Measurements from ENCODE around the gene GCK. TPM values are rescaled to one million over a fixed set of nuclear protein-coding genes. Genes with fewer than 3 reads are reported as not detected.
A peak's percentile ranks its signal among the peaks of the same experiment; 100 is the strongest.

GCK gene
- total RNA-seq, 3 donors from 2014 or later, result 0.17 TPM; not detected in 2

GRCh38 chr7:44107116-44107960 lies 81.9 kb downstream of the GCK start:
- ATAC-seq (no peak), DNase-seq (peak in 1 of 3 donors; percentile 16)
- intact Hi-C loops (cut with DNase I, micrococcal nuclease), result no loop called here
- H3K36me3 ChIP-seq (ENCODE audit: low read depth), result no peaks in the 10 kb centered on the region
- H3K4me3 ChIP-seq, result no peak overlapping the region
- no peak for TF ChIP-seq CTCF (IDR thresholded peaks at IDR 0.05)
- no peaks in the 10 kb centered on the region for H3K4me1 ChIP-seq (ENCODE audit: low read depth)
- H3K9me3 ChIP-seq, result no peaks in the 10 kb centered on the region

GRCh38 chr7:44106311-44107065 lies 82.8 kb downstream of the GCK start:
- TF ChIP-seq CTCF (IDR thresholded peaks at IDR 0.05), result no peak
- no peaks in the 10 kb centered on the region for H3K4me1 ChIP-seq (ENCODE audit: low read depth)
- no peaks in the 10 kb centered on the region for H3K36me3 ChIP-seq (ENCODE audit: low read depth)
- intact Hi-C loops (cut with DNase I, micrococcal nuclease), result no loop called here
- no peak overlapping the region for H3K4me3 ChIP-seq
- ATAC-seq (no peak), DNase-seq (peak in 1 of 3 donors; percentile 14)
- no peaks in the 10 kb centered on the region for H3K9me3 ChIP-seq

- DNase-seq (no peak), ATAC-seq (no peak)
- Histone ChIP-seq H3K36me3 (ENCODE audit: low read depth) (no peaks in the 10 kb centered on the region), H3K4me3 (no peak overlapping the region), H3K4me1 (ENCODE audit: low read depth) (no peaks in the 10 kb centered on the region), H3K9me3 (no peaks in the 10 kb centered on the region)
- intact Hi-C loops (cut with DNase I, micrococcal nuclease), result no loop called here
- no peak for TF ChIP-seq CTCF (IDR thresholded peaks at IDR 0.05)
Observed at GRCh38 chr7:44105832-44106231, 83.4 kb downstream of the GCK start.

GRCh38 chr7:44104860-44105771 lies 84.1 kb downstream of the GCK start:
- no peak for TF ChIP-seq CTCF (IDR thresholded peaks at IDR 0.05)
- DNase-seq (peak in 2 of 3 donors; percentile 26 to 48), ATAC-seq (peak; percentile 12)
- intact Hi-C loops (cut with DNase I, micrococcal nuclease), result no loop called here
- peak overlapping the region; percentile 11 for H3K4me3 ChIP-seq
- H3K9me3 ChIP-seq, result no peaks in the 10 kb centered on the region
- no peaks in the 10 kb centered on the region for H3K4me1 ChIP-seq (ENCODE audit: low read depth)
- H3K36me3 ChIP-seq (ENCODE audit: low read depth), result no peaks in the 10 kb centered on the region

All from mucosa of descending colon (tissue), 3 donors.